Esophagus squamous epithelium (tissue), 5 donors: ENCODE measurements around the gene PLA2G15. TPM values are rescaled to one million over a fixed set of nuclear protein-coding genes. Genes with fewer than 3 reads are reported as not detected.

ENCODE experiments used
- DNase-seq: peaks from one replicate; lab custom pipeline; 2025; lab: John Stamatoyannopoulos, UW
- H3K27ac ChIP-seq, 4 donors: fragments of 200-600 bp; sonication (generic); one replicate each; pipeline ENCODE4 v1.5.1; 2016 to 2019; ENCODE audit warnings: mild to moderate bottlenecking in 1 of 4
- H3K27me3 ChIP-seq, 4 donors: fragments of 200-600 bp; sonication (generic); 1 replicate in 3 of 4; 2 replicates in 1 of 4; pipeline versions ENCODE4 v1.5.1 to v1.6.0; 2017 to 2021; ENCODE audit warnings: antibody characterized with exemption in 1 of 4
- H3K36me3 ChIP-seq, 3 donors: fragments of 200-600 bp; sonication (generic); one replicate each; pipeline ENCODE4 v1.5.1; 2016 to 2019
- H3K4me1 ChIP-seq, 3 donors: fragments of 200-600 bp; sonication (generic); one replicate each; pipeline ENCODE4 v1.5.1; 2017 to 2019
- H3K4me3 ChIP-seq, 4 donors: fragments of 200-600 bp; sonication (generic); 1 replicate in 3 of 4; 2 replicates in 1 of 4; pipeline ENCODE4 v1.5.1; 2016 to 2019; ENCODE audit warnings: mild to moderate bottlenecking in 2 of 4, moderate library complexity in 1 of 4
- H3K9me3 ChIP-seq, 3 donors: fragments of 200-600 bp; sonication (generic); one replicate each; pipeline ENCODE4 v1.5.1; 2016 to 2019
- POLR2A ChIP-seq, 4 donors: fragments of 450-650 bp; IDR thresholded peaks; one replicate each; pipeline ENCODE4 v1.6.1; 2017; ENCODE audit warnings: antibody characterized with exemption in 4 of 4, mild to moderate bottlenecking in 4 of 4, moderate library complexity in 3 of 4
- WGBS, 2 donors: methylation state at CpG; one replicate each; pipeline ENCODE4 v1.1.5; 2018; 5-methylcytosine and 5-hydroxymethylcytosine counted together
- intact Hi-C: fragments of 100-400 bp; cut with DNase I; formaldehyde crosslinking; loops from one replicate; pipeline ENCODE4 v1.15.0; 2022
- total RNA-seq, 4 donors: library from RNA; depleted of rRNA; stranded (reverse); fragments of >200 nt; gene quantifications; one replicate each; pipeline ENCODE4 v1.1.0, GENCODE V29; 2016
- TF ChIP-seq, protein P1 (sequence below), 6 experiments: fragments of 450-650 bp in 4 of 6; fragments of 200-600 bp in 2 of 6; sonication (generic) in 2 of 6; IDR thresholded peaks; one replicate each; pipeline ENCODE4 v1.5.1; 2016 to 2019; ENCODE audit warnings: antibody characterized with exemption in 6 of 6, mild to moderate bottlenecking in 4 of 6, moderate library complexity in 4 of 6
- donor health status: DM: yes; HTN: yes; CAD: no.

The PLA2G15 gene
- total RNA-seq, 4 donors from 2014 or later, result 3.3 to 9.8 (median 6.6) TPM

DNA sequence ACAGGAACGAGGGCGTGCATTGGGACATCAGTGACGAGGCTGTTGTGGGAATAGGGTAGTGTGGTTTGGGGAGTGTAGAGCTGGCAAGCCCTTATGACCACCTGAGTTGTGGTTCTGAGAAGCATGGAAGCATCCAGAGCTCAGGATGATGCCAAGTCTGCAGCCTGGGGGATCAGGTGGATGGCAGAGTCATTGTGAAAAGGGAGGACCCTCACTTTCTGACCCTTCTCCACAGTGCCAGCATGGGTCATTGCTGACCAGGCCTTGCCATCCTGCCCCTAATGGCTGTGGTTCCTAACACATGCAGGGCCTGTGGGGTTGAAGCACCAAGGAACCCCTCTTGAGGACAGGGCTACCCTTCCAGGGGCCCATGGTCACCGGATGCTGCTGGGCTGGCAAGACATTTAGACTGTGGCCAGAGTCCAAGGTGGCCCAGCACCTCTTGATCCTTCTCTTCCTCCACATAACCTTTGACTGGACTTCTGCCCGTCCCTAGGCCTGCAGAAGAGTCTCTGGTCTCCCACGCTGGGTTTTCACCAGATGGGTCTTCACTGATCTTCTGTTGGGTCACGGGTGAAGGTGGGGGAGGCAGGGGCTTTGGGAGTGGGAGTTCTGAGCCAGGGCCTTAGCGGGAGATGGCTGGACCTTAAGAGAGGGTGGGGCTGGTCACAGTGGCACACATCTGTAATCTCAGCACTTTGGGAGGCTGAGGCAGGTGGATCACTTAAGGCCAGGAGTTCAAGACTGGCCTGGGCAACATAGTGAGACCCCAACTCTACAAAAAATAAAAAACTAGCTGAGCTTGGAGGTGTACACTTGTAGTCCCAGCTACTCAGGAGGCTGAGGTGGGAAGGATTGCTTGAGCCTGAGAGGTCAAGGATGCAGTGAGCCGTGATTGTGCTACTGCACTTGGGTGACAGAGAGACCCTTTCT, 2.0 kb upstream of the PLA2G15 start:
- no peaks in the 10 kb centered on the region for H3K36me3 ChIP-seq
- H3K4me3 ChIP-seq, result no peak overlapping the region
- 78 to 79% methylated on average over 6 to 8 of the region's 9 CpGs for WGBS, 2 donors
- intact Hi-C loops, result no loop called here
- H3K4me1 ChIP-seq, result peaks cover 17 to 55% (median 38%) of the 10 kb centered on the region in 3 donors
- H3K27me3 ChIP-seq, result no peaks in the 10 kb centered on the region
- H3K27ac ChIP-seq, result no peak overlapping the region
- no peak for DNase-seq
- no peaks in the 10 kb centered on the region for H3K9me3 ChIP-seq
- TF ChIP-seq, protein P1, sequence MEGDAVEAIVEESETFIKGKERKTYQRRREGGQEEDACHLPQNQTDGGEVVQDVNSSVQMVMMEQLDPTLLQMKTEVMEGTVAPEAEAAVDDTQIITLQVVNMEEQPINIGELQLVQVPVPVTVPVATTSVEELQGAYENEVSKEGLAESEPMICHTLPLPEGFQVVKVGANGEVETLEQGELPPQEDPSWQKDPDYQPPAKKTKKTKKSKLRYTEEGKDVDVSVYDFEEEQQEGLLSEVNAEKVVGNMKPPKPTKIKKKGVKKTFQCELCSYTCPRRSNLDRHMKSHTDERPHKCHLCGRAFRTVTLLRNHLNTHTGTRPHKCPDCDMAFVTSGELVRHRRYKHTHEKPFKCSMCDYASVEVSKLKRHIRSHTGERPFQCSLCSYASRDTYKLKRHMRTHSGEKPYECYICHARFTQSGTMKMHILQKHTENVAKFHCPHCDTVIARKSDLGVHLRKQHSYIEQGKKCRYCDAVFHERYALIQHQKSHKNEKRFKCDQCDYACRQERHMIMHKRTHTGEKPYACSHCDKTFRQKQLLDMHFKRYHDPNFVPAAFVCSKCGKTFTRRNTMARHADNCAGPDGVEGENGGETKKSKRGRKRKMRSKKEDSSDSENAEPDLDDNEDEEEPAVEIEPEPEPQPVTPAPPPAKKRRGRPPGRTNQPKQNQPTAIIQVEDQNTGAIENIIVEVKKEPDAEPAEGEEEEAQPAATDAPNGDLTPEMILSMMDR (IDR thresholded peaks at IDR 0.05), result no peak
- TF ChIP-seq POLR2A (IDR thresholded peaks at IDR 0.05), result no peak

DNA sequence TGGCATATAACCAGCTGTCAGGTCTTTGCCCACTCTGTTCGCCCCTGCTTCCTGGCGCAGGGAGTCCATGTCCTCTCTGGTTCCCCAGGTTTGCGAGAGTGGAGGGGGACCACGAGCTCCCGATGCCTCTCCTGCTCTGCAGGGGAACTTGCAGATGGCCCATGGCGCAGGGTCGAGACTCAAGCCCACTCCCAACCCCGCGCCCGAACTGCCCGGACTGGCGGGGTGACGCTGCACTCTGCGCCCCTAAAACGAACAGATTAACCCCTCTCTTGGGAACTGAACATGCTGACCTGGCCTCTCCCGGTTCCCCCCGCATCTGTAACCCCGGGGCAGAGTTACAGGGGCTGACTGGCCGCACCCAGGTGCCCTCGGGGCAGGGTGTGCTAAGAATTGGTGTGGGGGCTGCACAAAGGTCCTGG, 681 bp upstream of the PLA2G15 start:
- H3K9me3 ChIP-seq, result no peaks in the 10 kb centered on the region
- H3K36me3 ChIP-seq, result peaks cover 0 to 8% (median 4%) of the 10 kb centered on the region in 3 donors
- H3K4me3 ChIP-seq, result peak overlapping the region; percentile 67 to 99 (median 85)
- TF ChIP-seq, protein P1 (IDR thresholded peaks at IDR 0.05), result no peak
- no peak for TF ChIP-seq POLR2A (IDR thresholded peaks at IDR 0.05)
- 10 to 78% methylated on average over 2 to 6 of the region's 20 CpGs for WGBS, 2 donors
- H3K27me3 ChIP-seq, result no peaks in the 10 kb centered on the region
- DNase-seq, result no peak
- H3K27ac ChIP-seq, result peak overlapping the region; percentile 59 to 82 (median 72)
- intact Hi-C loops, result no loop called here
- peaks cover 14 to 49% (median 33%) of the 10 kb centered on the region in 3 donors for H3K4me1 ChIP-seq

DNA sequence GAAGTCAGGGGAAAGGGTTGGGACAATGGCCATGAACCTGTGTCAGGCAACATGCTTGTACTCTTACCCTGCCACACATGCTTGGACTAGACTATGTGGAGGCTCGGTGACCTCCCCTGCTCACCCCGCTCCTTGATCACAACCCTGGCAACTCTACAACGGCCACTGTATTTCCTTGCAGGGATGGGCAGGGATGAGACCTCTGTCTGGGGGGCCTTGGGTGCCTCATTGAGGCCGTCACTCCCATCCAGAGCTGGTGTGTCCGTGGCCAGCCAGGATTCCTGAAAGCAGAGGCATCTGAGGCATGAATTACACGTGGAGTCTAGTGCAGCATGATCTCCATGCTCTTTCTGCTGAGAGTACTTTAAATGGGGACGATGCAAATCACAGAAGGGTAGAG, 948 bp downstream of the PLA2G15 start:
- intact Hi-C loops, result no loop called here
- H3K4me1 ChIP-seq, result peaks cover 8 to 39% (median 27%) of the 10 kb centered on the region in 3 donors
- no peaks in the 10 kb centered on the region for H3K27me3 ChIP-seq
- WGBS, 2 donors, result 68 to 87% methylated on average over 4 to 5 of the region's 7 CpGs
- peaks cover 0 to 24% (median 6%) of the 10 kb centered on the region in 3 donors for H3K36me3 ChIP-seq
- peak overlapping the region in 2 of 4 donors; percentile 5 to 74 for H3K27ac ChIP-seq
- H3K9me3 ChIP-seq, result no peaks in the 10 kb centered on the region
- TF ChIP-seq POLR2A (IDR thresholded peaks at IDR 0.05), result no peak
- TF ChIP-seq, protein P1 (IDR thresholded peaks at IDR 0.05), result no peak
- H3K4me3 ChIP-seq, result peak overlapping the region in 3 of 4 donors; percentile 67 to 99 (median 88)
- no peak for DNase-seq

DNA sequence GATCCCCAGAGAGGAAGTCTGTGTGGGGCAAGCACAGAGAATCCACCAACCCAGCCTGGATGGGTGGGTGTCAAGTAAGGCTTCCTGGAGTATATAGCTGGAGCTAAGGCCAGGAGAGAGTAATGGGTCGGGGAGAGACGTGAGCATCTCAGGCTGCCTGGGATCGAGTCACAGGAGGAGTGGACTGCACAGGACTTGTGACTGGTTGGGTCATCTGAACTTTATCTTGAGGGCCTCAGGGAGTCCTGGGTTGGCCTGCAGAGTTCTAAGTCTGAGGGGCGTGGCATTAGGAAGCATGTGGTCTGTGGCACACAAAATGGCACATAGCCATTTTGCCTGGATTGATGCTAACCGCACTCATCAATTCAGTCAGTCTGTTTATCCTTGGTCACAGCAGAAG, 1.5 kb downstream of the PLA2G15 start:
- no peak for DNase-seq
- WGBS, 2 donors, result 76 to 78% methylated on average over 4 of the region's 5 CpGs
- Histone ChIP-seq H3K4me3 (peak overlapping the region in 1 of 4 donors; percentile 88), H3K9me3 (no peaks in the 10 kb centered on the region), H3K27me3 (no peaks in the 10 kb centered on the region), H3K27ac (peak overlapping the region in 2 of 4 donors; percentile 5 to 74), H3K4me1 (peaks cover 8 to 39% (median 27%) of the 10 kb centered on the region in 3 donors), H3K36me3 (peaks cover 0 to 29% (median 6%) of the 10 kb centered on the region in 3 donors)
- intact Hi-C loops, result no loop called here
- no peak for TF ChIP-seq POLR2A (IDR thresholded peaks at IDR 0.05)
- TF ChIP-seq, protein P1 (IDR thresholded peaks at IDR 0.05), result no peak

DNA sequence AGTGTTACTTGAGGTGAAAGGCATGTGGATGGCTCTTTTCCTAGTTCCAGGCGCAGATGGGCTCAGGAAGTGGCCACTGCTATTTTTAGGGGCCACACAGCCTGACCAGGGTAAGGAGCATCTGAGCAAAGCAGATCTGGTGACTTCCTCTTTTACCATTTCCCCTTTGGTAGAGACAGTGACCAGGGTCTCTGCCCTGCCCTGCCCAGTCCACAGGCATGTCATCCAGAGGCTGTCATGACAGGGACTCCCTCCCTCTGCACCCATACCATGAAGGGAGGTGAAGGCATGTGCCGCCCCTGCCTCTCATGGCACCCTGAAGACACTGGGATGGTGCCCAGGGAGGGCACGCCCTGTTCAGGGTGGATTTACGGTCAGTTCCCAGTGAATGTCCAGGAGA, 2.2 kb downstream of the PLA2G15 start:
- DNase-seq, result no peak
- peaks cover 0 to 37% (median 6%) of the 10 kb centered on the region in 3 donors for H3K36me3 ChIP-seq
- 82% methylated on average over 2 of the region's 4 CpGs; no CpG with 5 or more reads in 1 of the 2 donors for WGBS, 2 donors
- H3K9me3 ChIP-seq, result no peaks in the 10 kb centered on the region
- H3K4me1 ChIP-seq, result peaks cover 8 to 39% (median 27%) of the 10 kb centered on the region in 3 donors
- H3K4me3 ChIP-seq, result peak overlapping the region in 1 of 4 donors; percentile 15
- TF ChIP-seq, protein P1 (IDR thresholded peaks at IDR 0.05), result no peak
- no peak for TF ChIP-seq POLR2A (IDR thresholded peaks at IDR 0.05)
- intact Hi-C loops, result no loop called here
- no peaks in the 10 kb centered on the region for H3K27me3 ChIP-seq
- peak overlapping the region in 2 of 4 donors; percentile 25 to 42 for H3K27ac ChIP-seq
